Neutrophil (primary cell): Measurements from ENCODE around the gene ROBO2.

Source experiments
- H3K27ac ChIP-seq: fragments of 200-600 bp; sonication (generic); 2 replicates; pipeline ENCODE4 v1.5.1; 2016; ENCODE audit warnings: mild to moderate bottlenecking, moderate library complexity
- H3K27me3 ChIP-seq: fragments of 200-600 bp; sonication (generic); 2 replicates; pipeline ENCODE4 v1.6.0; 2016; ENCODE audit warnings: mild to moderate bottlenecking
- H3K36me3 ChIP-seq: fragments of 200-600 bp; sonication (generic); 2 replicates; pipeline ENCODE4 v1.5.1; 2017
- H3K4me1 ChIP-seq, 2 experiments: fragments of 200-600 bp in 1 of 2; sonication (generic) in 1 of 2; 1 replicate in 1 of 2; 2 replicates in 1 of 2; pipeline versions ENCODE4 v1.5.1 to v1.6.1; 2013 to 2016; ENCODE audit warnings: low read depth in 1 of 2, low read length in 1 of 2, mild to moderate bottlenecking in 1 of 2, moderate library complexity in 1 of 2; ENCODE audit not compliant: control insufficient read depth in 1 of 2, insufficient read depth in 1 of 2
- H3K4me3 ChIP-seq, 2 experiments: fragments of 200-600 bp in 1 of 2; sonication (generic) in 1 of 2; 1 replicate in 1 of 2; 2 replicates in 1 of 2; pipeline ENCODE4 v1.5.1; 2013 to 2016; ENCODE audit warnings: low read depth in 1 of 2, low read length in 1 of 2, mild to moderate bottlenecking in 1 of 2, moderate library complexity in 1 of 2
- H3K9me3 ChIP-seq: fragments of 200-600 bp; sonication (generic); 2 replicates; pipeline ENCODE4 v1.5.1; 2016
- TF ChIP-seq, protein P1 (sequence below): fragments of 200-600 bp; sonication (generic); IDR thresholded peaks from 2 replicates; pipeline ENCODE4 v1.5.1; 2016; ENCODE audit warnings: antibody characterized with exemption

ROBO2 gene

DNA sequence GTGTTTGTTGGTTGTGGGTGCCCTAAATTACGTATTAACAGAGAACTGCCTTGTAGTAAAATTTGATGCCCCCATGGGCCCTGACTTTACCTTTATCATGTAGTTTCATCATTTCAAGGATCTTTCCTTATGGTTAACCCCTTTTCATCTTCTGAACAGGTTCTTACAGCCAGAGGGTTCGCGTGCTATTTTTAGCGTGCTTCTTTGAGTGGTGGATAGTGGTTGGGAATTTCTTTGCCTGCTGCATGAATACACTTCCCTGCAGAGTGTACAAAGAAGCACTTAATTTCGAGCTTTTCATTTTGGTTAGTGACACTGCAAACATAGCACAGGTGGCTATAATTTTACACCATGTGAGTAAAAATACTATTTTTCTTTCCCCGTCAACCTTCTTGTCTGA, 231.8 kb downstream of the ROBO2 start:
- Histone ChIP-seq H3K27ac (no peak overlapping the region), H3K36me3 (no peaks in the 10 kb centered on the region), H3K27me3 (no peaks in the 10 kb centered on the region), H3K9me3 (no peaks in the 10 kb centered on the region), H3K4me3 (no peak overlapping the region), H3K4me1 (no peaks in the 10 kb centered on the region)
- TF ChIP-seq, protein P1, sequence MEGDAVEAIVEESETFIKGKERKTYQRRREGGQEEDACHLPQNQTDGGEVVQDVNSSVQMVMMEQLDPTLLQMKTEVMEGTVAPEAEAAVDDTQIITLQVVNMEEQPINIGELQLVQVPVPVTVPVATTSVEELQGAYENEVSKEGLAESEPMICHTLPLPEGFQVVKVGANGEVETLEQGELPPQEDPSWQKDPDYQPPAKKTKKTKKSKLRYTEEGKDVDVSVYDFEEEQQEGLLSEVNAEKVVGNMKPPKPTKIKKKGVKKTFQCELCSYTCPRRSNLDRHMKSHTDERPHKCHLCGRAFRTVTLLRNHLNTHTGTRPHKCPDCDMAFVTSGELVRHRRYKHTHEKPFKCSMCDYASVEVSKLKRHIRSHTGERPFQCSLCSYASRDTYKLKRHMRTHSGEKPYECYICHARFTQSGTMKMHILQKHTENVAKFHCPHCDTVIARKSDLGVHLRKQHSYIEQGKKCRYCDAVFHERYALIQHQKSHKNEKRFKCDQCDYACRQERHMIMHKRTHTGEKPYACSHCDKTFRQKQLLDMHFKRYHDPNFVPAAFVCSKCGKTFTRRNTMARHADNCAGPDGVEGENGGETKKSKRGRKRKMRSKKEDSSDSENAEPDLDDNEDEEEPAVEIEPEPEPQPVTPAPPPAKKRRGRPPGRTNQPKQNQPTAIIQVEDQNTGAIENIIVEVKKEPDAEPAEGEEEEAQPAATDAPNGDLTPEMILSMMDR = no peak

DNA sequence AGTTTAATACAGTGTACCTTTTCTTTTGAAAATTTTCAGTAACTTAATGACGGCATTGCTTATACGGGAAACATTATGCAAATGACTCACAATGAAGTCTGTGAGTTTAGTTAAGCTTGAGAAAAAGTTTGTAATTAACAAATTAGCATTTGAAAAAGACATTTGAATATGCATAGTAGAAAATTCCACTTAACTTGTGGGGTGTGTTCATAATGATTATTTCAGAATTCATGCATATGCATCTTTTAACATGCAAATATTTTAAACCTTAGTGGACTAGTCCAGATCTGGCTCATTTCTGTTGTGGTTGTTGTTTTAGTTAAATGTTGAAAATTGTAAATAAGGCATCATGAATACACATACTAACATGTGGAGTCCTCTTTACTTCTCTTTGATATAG, 239.4 kb downstream of the ROBO2 start:
- TF ChIP-seq, protein P1 = no peak
- H3K4me1 ChIP-seq = no peaks in the 10 kb centered on the region
- H3K36me3 ChIP-seq = no peaks in the 10 kb centered on the region
- H3K9me3 ChIP-seq = no peaks in the 10 kb centered on the region
- H3K27me3 ChIP-seq = no peaks in the 10 kb centered on the region
- H3K4me3 ChIP-seq = no peak overlapping the region
- H3K27ac ChIP-seq = no peak overlapping the region

DNA sequence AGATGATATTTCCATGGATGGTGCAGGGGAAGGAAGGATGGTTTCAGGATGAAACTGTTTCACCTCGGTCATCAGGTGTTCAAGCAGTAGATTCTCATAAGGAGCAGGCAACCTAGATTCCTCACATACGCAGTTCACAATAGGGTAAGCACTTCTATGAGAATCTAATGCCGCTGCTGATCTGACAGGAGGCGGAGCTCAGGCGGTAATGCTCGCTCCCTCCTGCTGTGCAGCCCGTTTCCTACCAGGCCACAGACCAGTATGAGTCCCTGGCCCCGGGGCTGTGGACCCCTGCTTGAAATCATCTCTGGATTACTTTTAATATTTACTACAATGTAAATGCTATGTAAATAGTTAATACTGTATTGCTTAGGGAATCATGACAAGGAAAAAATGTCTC, 241.8 kb downstream of the ROBO2 start:
- Histone ChIP-seq H3K4me3 (no peak overlapping the region), H3K27me3 (no peaks in the 10 kb centered on the region), H3K36me3 (no peaks in the 10 kb centered on the region), H3K4me1 (no peaks in the 10 kb centered on the region), H3K9me3 (no peaks in the 10 kb centered on the region), H3K27ac (no peak overlapping the region)
- TF ChIP-seq, protein P1 = no peak

DNA sequence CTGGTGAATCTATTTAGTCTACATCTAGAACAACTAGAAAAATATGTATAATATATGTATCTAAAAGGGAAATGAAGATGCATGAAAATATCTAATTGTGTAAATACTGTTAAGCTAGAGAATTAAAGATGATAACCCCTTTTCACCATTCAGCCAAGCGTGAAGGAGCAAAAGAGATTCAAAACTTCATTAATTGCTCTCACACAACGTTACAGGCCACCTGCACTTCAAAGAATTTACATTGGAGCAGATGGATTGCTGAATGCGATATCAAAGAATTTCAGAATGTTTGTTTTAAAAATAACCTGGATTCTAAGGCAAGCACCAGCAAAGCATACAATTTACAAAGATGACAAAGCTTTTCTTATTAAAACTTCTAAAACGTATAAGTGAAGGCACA, 243.2 kb downstream of the ROBO2 start:
- TF ChIP-seq, protein P1 = no peak
- Histone ChIP-seq H3K4me3 (no peak overlapping the region), H3K9me3 (no peaks in the 10 kb centered on the region), H3K27me3 (no peaks in the 10 kb centered on the region), H3K27ac (no peak overlapping the region), H3K36me3 (no peaks in the 10 kb centered on the region), H3K4me1 (no peaks in the 10 kb centered on the region)

DNA sequence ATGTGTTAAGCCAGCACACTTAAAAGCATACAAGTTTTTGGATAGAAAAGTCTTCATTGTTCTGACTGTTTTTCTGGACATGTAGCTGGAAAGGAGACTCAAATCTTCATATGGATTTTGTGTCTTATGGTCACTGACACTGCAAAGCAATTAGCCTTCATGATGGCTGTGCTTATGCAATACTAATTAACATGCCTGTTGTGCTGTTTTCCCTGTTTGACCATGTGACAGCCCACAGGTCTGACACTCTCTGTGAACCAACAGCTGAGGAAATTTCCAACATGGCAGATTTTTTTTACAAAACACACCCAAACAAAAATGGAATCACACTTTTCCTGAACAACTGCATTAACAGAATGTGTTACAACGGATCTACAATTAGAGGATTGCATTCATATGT, 248.4 kb downstream of the ROBO2 start:
- H3K27ac ChIP-seq = no peak overlapping the region
- H3K4me3 ChIP-seq = no peak overlapping the region
- no peaks in the 10 kb centered on the region for H3K36me3 ChIP-seq
- no peaks in the 10 kb centered on the region for H3K4me1 ChIP-seq
- no peaks in the 10 kb centered on the region for H3K27me3 ChIP-seq
- TF ChIP-seq, protein P1 = no peak
- no peaks in the 10 kb centered on the region for H3K9me3 ChIP-seq

DNA sequence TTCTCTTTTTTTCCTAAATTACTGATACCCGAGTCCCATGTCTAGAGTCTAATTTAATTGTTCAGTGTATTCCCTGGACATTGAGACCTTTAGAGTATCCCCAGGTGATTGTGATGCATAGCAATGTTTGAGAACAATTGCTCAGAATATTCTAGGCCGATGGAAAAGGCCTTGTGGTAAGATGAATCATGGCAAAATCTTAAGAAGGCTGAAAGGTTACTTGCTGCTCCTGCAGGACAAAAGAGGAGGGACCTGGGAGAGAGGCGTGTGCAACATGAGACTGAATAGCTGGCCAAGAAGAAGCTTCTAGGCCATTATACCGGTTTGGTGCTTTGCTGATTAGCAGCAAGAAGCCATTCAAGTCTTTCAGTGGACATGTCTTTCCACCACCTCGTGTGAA, 256.6 kb downstream of the ROBO2 start:
- TF ChIP-seq, protein P1 = no peak
- no peaks in the 10 kb centered on the region for H3K36me3 ChIP-seq
- H3K27me3 ChIP-seq = no peaks in the 10 kb centered on the region
- no peaks in the 10 kb centered on the region for H3K4me1 ChIP-seq
- H3K4me3 ChIP-seq = no peak overlapping the region
- H3K27ac ChIP-seq = no peak overlapping the region
- H3K9me3 ChIP-seq = no peaks in the 10 kb centered on the region
